OCI-LY3 (cell line): ENCODE measurements around the gene CHP1.
"Not testable (repeated sequence)": the region's sequence is repeated elsewhere in the genome, so short reads cannot be mapped to it uniquely, and the experiment has no call there.

Experiments used
- H2AFZ ChIP-seq: fragments of 200-600, 300-600 bp; shearing (Covaris generic); 2 replicates; pipeline ENCODE4 v1.6.0; 2014; ENCODE audit warnings: antibody characterized with exemption, low read depth, low read length
- H3K27ac ChIP-seq: fragments of 200-600, 300-600 bp; sonication (generic); 2 replicates; pipeline ENCODE4 v1.5.1; 2014; ENCODE audit warnings: mild to moderate bottlenecking, low read length, moderate library complexity, mixed read lengths
- H3K27me3 ChIP-seq: fragments of 200-600, 300-600 bp; sonication (generic); 2 replicates; pipeline ENCODE4 v1.6.1; 2014; ENCODE audit warnings: low read depth, low read length, mixed read lengths
- H3K36me3 ChIP-seq: fragments of 200-600, 300-600 bp; sonication (generic); replicated peaks from 2 replicates; pipeline ENCODE3; 2014; ENCODE audit warnings: low read depth, low read length, mixed read lengths
- H3K4me1 ChIP-seq: fragments of 300-600, 200-600 bp; sonication (generic); 2 replicates; pipeline ENCODE4 v1.6.1; 2014; ENCODE audit warnings: low read length, mixed read lengths
- H3K4me2 ChIP-seq: fragments of 200-600, 300-600 bp; sonication (generic); 2 replicates; pipeline ENCODE4 v1.6.1; 2014; ENCODE audit warnings: low read length, mixed read lengths
- H3K4me3 ChIP-seq: fragments of 300-600, 200-600 bp; sonication (generic); 2 replicates; pipeline ENCODE4 v1.5.1; 2014; ENCODE audit warnings: antibody characterized with exemption, mild to moderate bottlenecking, low read length, moderate library complexity
- H3K79me2 ChIP-seq: fragments of 300-600, 200-600 bp; shearing (Covaris generic); 2 replicates; pipeline ENCODE4 v1.6.1; 2014; ENCODE audit warnings: mild to moderate bottlenecking, low read length, mixed read lengths
- H3K9ac ChIP-seq: fragments of 300-600, 200-600 bp; shearing (Covaris generic); 2 replicates; pipeline ENCODE4 v1.6.0; 2014; ENCODE audit warnings: mild to moderate bottlenecking, low read length, moderate library complexity
- H3K9me3 ChIP-seq: fragments of 200-600, 300-600 bp; shearing (Covaris generic); 2 replicates; pipeline ENCODE4 v1.6.1; 2014; ENCODE audit warnings: low read length, mixed read lengths; ENCODE audit not compliant: insufficient read depth
- H4K20me1 ChIP-seq: fragments of 200-600, 300-600 bp; sonication (generic); 2 replicates; pipeline ENCODE4 v1.6.1; 2016; ENCODE audit warnings: low read length, mixed read lengths; ENCODE audit not compliant: insufficient read depth
- CTCF ChIP-seq: fragments of 200-600, 300-600 bp; sonication (generic); IDR thresholded peaks from 2 replicates; pipeline ENCODE4 v1.5.1; 2014; ENCODE audit warnings: antibody characterized with exemption, low read length, low read depth
- EZH2phosphoT487 ChIP-seq: fragments of 200-600 bp; shearing (Covaris generic); IDR thresholded peaks from 2 replicates; pipeline ENCODE4 v1.6.1; 2018; ENCODE audit warnings: antibody characterized with exemption, mixed run types, low read depth

Gene CHP1

GRCh38 chr15:41291065-41291631, 60.1 kb downstream of the CHP1 start:
- Histone ChIP-seq H4K20me1 (peaks cover 12% of the 10 kb centered on the region; the same call in 1 of the 2 replicates), H3K27me3 (no peaks in the 10 kb centered on the region), H3K4me3 (no peak overlapping the region), H3K36me3 (peaks cover 46% of the 10 kb centered on the region), H3K27ac (peak overlapping the region; percentile 52), H3K9me3 (no peaks in the 10 kb centered on the region), H3K4me1 (peaks cover 16% of the 10 kb centered on the region), H2AFZ (no peak overlapping the region), H3K9ac (no peak overlapping the region), H3K79me2 (peaks cover 65% of the 10 kb centered on the region), H3K4me2 (peak overlapping the region; percentile 26)
- TF ChIP-seq EZH2phosphoT487 (no peak), CTCF (no peak)

GRCh38 chr15:41292521-41292920, 61.5 kb downstream of the CHP1 start:
- H3K9me3 ChIP-seq = no peaks in the 10 kb centered on the region
- no peak overlapping the region for H3K9ac ChIP-seq
- H3K79me2 ChIP-seq = peaks cover 55% of the 10 kb centered on the region
- peaks cover 13% of the 10 kb centered on the region; the same call in 1 of the 2 replicates for H4K20me1 ChIP-seq
- H3K36me3 ChIP-seq = peaks cover 35% of the 10 kb centered on the region
- no peak overlapping the region for H3K4me2 ChIP-seq
- no peak for TF ChIP-seq EZH2phosphoT487
- no peak for TF ChIP-seq CTCF
- H2AFZ ChIP-seq = no peak overlapping the region
- H3K4me1 ChIP-seq = peaks cover 16% of the 10 kb centered on the region
- no peaks in the 10 kb centered on the region for H3K27me3 ChIP-seq
- H3K4me3 ChIP-seq = no peak overlapping the region
- no peak overlapping the region for H3K27ac ChIP-seq

GRCh38 chr15:41301139-41301538, 70.1 kb downstream of the CHP1 start:
- not testable (repeated sequence) for H3K9me3 ChIP-seq, H3K9ac ChIP-seq, H3K4me2 ChIP-seq, H4K20me1 ChIP-seq, H2AFZ ChIP-seq, H3K36me3 ChIP-seq, H3K27me3 ChIP-seq, H3K27ac ChIP-seq, H3K4me1 ChIP-seq, H3K4me3 ChIP-seq
- H3K79me2 ChIP-seq = peaks cover 12% of the 10 kb centered on the region

GRCh38 chr15:41301587-41301986, 70.5 kb downstream of the CHP1 start:
- no peak overlapping the region for H3K27ac ChIP-seq
- peaks cover 11% of the 10 kb centered on the region for H3K79me2 ChIP-seq
- no peak overlapping the region for H2AFZ ChIP-seq
- no peaks in the 10 kb centered on the region for H3K9me3 ChIP-seq
- no peak overlapping the region for H3K4me3 ChIP-seq
- peaks cover 10% of the 10 kb centered on the region for H3K36me3 ChIP-seq
- peaks cover 3% of the 10 kb centered on the region; the same call in 1 of the 2 replicates for H4K20me1 ChIP-seq
- H3K4me2 ChIP-seq = no peak overlapping the region
- no peak for TF ChIP-seq CTCF
- TF ChIP-seq EZH2phosphoT487 = no peak
- H3K27me3 ChIP-seq = no peaks in the 10 kb centered on the region
- no peak overlapping the region for H3K9ac ChIP-seq
- 0 out of 2 replicates have a peak, but pooled peaks cover 3% of the 10 kb centered on the region for H3K4me1 ChIP-seq
